HepG2 (cell line): ENCODE data around the gene RFFL. TPM values are rescaled to one million over a fixed set of nuclear protein-coding genes. Genes with fewer than 3 reads are reported as not detected.

ENCODE experiments used
- CBX1 ChIP-seq: IDR thresholded peaks from one replicate; pipeline ENCODE4 v1.6.1; 2016; ENCODE audit warnings: antibody characterized with exemption, low read depth
- CBX5 ChIP-seq: sonication (generic); formaldehyde crosslinking; IDR thresholded peaks from 2 replicates; pipeline ENCODE4 v1.4.0; 2020; ENCODE audit warnings: missing genetic modification reagents, borderline replicate concordance
- CHD4 ChIP-seq: fragments of 200-600 bp; sonication (generic); IDR thresholded peaks from 2 replicates; pipeline ENCODE4 v1.7.0; 2017; ENCODE audit warnings: mild to moderate bottlenecking, low read length, borderline replicate concordance
- FOXK1 ChIP-seq: sonication (generic); formaldehyde crosslinking; IDR thresholded peaks from 2 replicates; pipeline ENCODE4 v1.4.0; 2020; ENCODE audit warnings: low read depth, missing genetic modification reagents, borderline replicate concordance
- MZF1 ChIP-seq: sonication (generic); formaldehyde crosslinking; IDR thresholded peaks from 2 replicates; pipeline ENCODE4 v1.8.1; 2023; ENCODE audit warnings: mild to moderate bottlenecking, missing genetic modification reagents, borderline replicate concordance
- NPAS2 ChIP-seq: sonication (generic); formaldehyde crosslinking; IDR thresholded peaks from 2 replicates; pipeline ENCODE4 v1.8.0; 2022; ENCODE audit warnings: mild to moderate bottlenecking, missing genetic modification reagents, borderline replicate concordance
- SP2 ChIP-seq: sonication (generic); formaldehyde crosslinking; IDR thresholded peaks from 2 replicates; pipeline ENCODE4 v1.5.1; 2020; ENCODE audit warnings: mild to moderate bottlenecking, missing genetic modification reagents
- SPEN ChIP-seq: sonication (generic); formaldehyde crosslinking; IDR thresholded peaks from 2 replicates; pipeline ENCODE4 v1.5.1; 2020; ENCODE audit warnings: low read depth, mild to moderate bottlenecking, missing genetic modification reagents
- U2AF1 ChIP-seq: fragments of 200-400 bp; formaldehyde crosslinking; optimal IDR thresholded peaks from 2 replicates; pipeline ENCODE3; 2017; ENCODE audit warnings: mild to moderate bottlenecking, low read depth, low read length
- ZNF552 ChIP-seq: sonication (generic); formaldehyde crosslinking; IDR thresholded peaks from 2 replicates; pipeline ENCODE4 v1.9.0; 2022; ENCODE audit warnings: missing genetic modification reagents, mild to moderate bottlenecking, borderline replicate concordance
- ZNF567 ChIP-seq: sonication (generic); formaldehyde crosslinking; IDR thresholded peaks from 2 replicates; pipeline ENCODE4 v1.8.1; 2023; ENCODE audit warnings: mild to moderate bottlenecking, missing genetic modification reagents, borderline replicate concordance
- ZNF883 ChIP-seq: sonication (generic); formaldehyde crosslinking; IDR thresholded peaks from 2 replicates; pipeline ENCODE4 v1.5.1; 2020; ENCODE audit warnings: mild to moderate bottlenecking, missing genetic modification reagents; ENCODE audit errors: not compliant biosample characterization
- polyA plus RNA-seq, 8 experiments: library from polyadenylated mRNA; depleted of rRNA in 3 of 8; stranded (reverse) in 7 of 8; unstranded in 1 of 8; fragments of >200 nt; fragmentation: Illumina TruSeq in 4 of 8; extraction: Trizol in 4 of 8; gene quantifications; 2 replicates each; pipeline versions ENCODE4 v1.2.1 to v1.2.3, GENCODE V29; 2011 to 2016; ENCODE audit warnings: low read depth in 4 of 8, missing spikeins in 1 of 8, mixed read lengths in 1 of 8; ENCODE audit not compliant: insufficient read depth in 1 of 8
- total RNA-seq, 5 experiments: library from RNA; depleted of rRNA; stranded (reverse); fragments of >200 nt; fragmentation: Illumina TruSeq; extraction: Trizol; gene quantifications; 2 replicates each; pipeline ENCODE4 v1.2.3, GENCODE V29; 2016; ENCODE audit warnings: low read depth in 1 of 5
- TF ChIP-seq, protein P1 (sequence below), 2 experiments: IDR thresholded peaks; 2 replicates each; pipeline ENCODE4 v1.6.1; 2011 to 2012; ENCODE audit warnings: low read length in 2 of 2, borderline replicate concordance in 1 of 2, low read depth in 1 of 2, mild to moderate bottlenecking in 1 of 2, moderate library complexity in 1 of 2
- TF ChIP-seq, protein P2 (sequence below): IDR thresholded peaks from 2 replicates; pipeline ENCODE4 v1.6.1; 2018; ENCODE audit warnings: missing genetic modification reagents, mild to moderate bottlenecking, missing compliant biosample characterization
- TF ChIP-seq, protein P3 (sequence below): sonication (generic); formaldehyde crosslinking; IDR thresholded peaks from 2 replicates; pipeline ENCODE4 v1.5.1; 2020; ENCODE audit warnings: missing genetic modification reagents, mild to moderate bottlenecking, borderline replicate concordance
- TF ChIP-seq, protein P4 (sequence below): sonication (generic); formaldehyde crosslinking; IDR thresholded peaks from 2 replicates; pipeline ENCODE4 v1.5.0; 2020; ENCODE audit warnings: mild to moderate bottlenecking, missing genetic modification reagents

RFFL gene
- total and polyA plus RNA-seq, 2 of the 13 experiments (the other 11 are each of a cell fraction or from before 2014, with no cell fraction given) = 24.3 to 48.6 TPM

DNA sequence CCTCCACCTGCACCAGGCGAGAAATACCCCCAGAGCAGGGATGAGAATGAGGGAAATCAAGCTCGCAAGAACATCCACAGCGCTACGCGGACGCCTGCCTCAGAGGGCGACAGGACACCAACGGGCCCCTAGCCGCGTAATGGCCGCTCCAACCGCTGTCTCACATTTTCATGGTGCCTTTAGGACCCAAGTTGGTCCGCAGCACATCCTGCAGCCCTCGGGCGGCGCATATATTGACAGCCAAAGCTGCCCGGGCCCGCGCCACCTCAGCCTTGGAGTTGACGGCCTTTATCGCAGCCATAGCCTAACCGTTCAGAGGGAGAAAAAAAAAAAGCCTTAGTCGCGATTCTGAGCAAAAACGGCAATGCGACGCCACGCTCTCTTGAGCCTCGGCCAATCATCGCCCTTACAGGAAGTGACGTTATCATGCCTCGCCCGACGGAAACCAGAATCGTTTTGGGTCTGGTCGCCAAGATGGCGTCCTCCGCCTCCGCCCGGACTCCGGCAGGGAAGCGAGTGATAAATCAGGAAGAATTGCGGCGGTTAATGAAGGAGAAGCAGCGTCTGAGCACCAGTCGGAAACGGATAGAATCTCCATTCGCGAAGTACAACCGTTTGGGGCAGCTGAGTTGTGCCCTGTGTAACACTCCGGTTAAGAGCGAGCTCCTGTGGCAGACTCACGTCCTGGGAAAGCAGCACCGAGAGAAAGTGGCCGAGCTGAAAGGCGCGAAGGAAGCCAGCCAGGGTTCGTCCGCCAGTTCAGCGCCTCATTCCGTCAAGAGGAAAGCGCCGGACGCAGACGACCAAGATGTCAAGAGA, 102.2 kb downstream of the RFFL start, which contains the start of the genes CCT6B and ZNF830 (continued):
- TF ChIP-seq CBX1 (peak; percentile 30), FOXK1 (CRISPR knock-in tag) (peak; percentile 71; the same call in 1 of the 2 replicates), NPAS2 (CRISPR knock-in tag) (no peak), SP2 (CRISPR knock-in tag) (peak; percentile 69), ZNF567 (CRISPR knock-in tag) (peak; percentile 68; the same call in 1 of the 2 replicates), CBX5 (CRISPR knock-in tag) (no peak; the same call in 1 of the 2 replicates), SPEN (CRISPR knock-in tag) (peak; percentile 86), ZNF552 (CRISPR knock-in tag) (peak; percentile 71; the same call in 1 of the 2 replicates), CHD4 (no peak), MZF1 (CRISPR knock-in tag) (no peak), U2AF1 (peak; percentile 39), ZNF883 (CRISPR knock-in tag) (peak; percentile 63)
- TF ChIP-seq, protein P1, sequence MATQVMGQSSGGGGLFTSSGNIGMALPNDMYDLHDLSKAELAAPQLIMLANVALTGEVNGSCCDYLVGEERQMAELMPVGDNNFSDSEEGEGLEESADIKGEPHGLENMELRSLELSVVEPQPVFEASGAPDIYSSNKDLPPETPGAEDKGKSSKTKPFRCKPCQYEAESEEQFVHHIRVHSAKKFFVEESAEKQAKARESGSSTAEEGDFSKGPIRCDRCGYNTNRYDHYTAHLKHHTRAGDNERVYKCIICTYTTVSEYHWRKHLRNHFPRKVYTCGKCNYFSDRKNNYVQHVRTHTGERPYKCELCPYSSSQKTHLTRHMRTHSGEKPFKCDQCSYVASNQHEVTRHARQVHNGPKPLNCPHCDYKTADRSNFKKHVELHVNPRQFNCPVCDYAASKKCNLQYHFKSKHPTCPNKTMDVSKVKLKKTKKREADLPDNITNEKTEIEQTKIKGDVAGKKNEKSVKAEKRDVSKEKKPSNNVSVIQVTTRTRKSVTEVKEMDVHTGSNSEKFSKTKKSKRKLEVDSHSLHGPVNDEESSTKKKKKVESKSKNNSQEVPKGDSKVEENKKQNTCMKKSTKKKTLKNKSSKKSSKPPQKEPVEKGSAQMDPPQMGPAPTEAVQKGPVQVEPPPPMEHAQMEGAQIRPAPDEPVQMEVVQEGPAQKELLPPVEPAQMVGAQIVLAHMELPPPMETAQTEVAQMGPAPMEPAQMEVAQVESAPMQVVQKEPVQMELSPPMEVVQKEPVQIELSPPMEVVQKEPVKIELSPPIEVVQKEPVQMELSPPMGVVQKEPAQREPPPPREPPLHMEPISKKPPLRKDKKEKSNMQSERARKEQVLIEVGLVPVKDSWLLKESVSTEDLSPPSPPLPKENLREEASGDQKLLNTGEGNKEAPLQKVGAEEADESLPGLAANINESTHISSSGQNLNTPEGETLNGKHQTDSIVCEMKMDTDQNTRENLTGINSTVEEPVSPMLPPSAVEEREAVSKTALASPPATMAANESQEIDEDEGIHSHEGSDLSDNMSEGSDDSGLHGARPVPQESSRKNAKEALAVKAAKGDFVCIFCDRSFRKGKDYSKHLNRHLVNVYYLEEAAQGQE (IDR thresholded peaks at IDR 0.05; ENCODE audit: borderline replicate concordance in 1 of 2, low read depth in 1 of 2, low read length in 2 of 2) = no peak; a peak in 1 of 4 replicates
- TF ChIP-seq, protein P2, sequence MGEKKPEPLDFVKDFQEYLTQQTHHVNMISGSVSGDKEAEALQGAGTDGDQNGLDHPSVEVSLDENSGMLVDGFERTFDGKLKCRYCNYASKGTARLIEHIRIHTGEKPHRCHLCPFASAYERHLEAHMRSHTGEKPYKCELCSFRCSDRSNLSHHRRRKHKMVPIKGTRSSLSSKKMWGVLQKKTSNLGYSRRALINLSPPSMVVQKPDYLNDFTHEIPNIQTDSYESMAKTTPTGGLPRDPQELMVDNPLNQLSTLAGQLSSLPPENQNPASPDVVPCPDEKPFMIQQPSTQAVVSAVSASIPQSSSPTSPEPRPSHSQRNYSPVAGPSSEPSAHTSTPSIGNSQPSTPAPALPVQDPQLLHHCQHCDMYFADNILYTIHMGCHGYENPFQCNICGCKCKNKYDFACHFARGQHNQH (CRISPR knock-in tag) = peak; percentile 64
- TF ChIP-seq, protein P3, sequence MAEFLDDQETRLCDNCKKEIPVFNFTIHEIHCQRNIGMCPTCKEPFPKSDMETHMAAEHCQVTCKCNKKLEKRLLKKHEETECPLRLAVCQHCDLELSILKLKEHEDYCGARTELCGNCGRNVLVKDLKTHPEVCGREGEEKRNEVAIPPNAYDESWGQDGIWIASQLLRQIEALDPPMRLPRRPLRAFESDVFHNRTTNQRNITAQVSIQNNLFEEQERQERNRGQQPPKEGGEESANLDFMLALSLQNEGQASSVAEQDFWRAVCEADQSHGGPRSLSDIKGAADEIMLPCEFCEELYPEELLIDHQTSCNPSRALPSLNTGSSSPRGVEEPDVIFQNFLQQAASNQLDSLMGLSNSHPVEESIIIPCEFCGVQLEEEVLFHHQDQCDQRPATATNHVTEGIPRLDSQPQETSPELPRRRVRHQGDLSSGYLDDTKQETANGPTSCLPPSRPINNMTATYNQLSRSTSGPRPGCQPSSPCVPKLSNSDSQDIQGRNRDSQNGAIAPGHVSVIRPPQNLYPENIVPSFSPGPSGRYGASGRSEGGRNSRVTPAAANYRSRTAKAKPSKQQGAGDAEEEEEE (CRISPR knock-in tag) = peak; percentile 54; the same call in 1 of the 2 replicates
- TF ChIP-seq, protein P4, sequence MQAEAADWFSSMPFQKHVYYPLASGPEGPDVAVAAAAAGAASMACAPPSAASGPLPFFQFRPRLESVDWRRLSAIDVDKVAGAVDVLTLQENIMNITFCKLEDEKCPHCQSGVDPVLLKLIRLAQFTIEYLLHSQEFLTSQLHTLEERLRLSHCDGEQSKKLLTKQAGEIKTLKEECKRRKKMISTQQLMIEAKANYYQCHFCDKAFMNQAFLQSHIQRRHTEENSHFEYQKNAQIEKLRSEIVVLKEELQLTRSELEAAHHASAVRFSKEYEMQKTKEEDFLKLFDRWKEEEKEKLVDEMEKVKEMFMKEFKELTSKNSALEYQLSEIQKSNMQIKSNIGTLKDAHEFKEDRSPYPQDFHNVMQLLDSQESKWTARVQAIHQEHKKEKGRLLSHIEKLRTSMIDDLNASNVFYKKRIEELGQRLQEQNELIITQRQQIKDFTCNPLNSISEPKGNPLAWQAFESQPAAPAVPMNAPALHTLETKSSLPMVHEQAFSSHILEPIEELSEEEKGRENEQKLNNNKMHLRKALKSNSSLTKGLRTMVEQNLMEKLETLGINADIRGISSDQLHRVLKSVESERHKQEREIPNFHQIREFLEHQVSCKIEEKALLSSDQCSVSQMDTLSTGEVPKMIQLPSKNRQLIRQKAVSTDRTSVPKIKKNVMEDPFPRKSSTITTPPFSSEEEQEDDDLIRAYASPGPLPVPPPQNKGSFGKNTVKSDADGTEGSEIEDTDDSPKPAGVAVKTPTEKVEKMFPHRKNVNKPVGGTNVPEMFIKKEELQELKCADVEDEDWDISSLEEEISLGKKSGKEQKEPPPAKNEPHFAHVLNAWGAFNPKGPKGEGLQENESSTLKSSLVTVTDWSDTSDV (CRISPR knock-in tag) = peak; percentile 87; the same call in 1 of the 2 replicates
